SK-N-MC (cell line): ENCODE measurements around the gene FAM110D.

Source experiments
- DNase-seq: peaks from one replicate; pipeline ENCODE4 v3.0.0-alpha.2; 2011; ENCODE audit warnings: low read depth, low spot score
- H3K27ac ChIP-seq: fragments of 200-600 bp; sonication (generic); 2 replicates; pipeline ENCODE4 v1.5.1; 2016; ENCODE audit warnings: mixed run types
- H3K36me3 ChIP-seq: fragments of 200-600 bp; sonication (generic); 2 replicates; pipeline ENCODE4 v1.6.1; 2017; ENCODE audit warnings: antibody characterized with exemption, low read length, mixed read lengths; ENCODE audit not compliant: insufficient read depth
- H3K4me3 ChIP-seq: fragments of 200-600 bp; sonication (generic); 2 replicates; pipeline ENCODE4 v1.5.1; 2016
- H3K9ac ChIP-seq: fragments of 200-600 bp; sonication (generic); 2 replicates; pipeline ENCODE4 v1.8.0; 2017; ENCODE audit warnings: mixed run types, mixed read lengths; ENCODE audit not compliant: insufficient read length
- H3K9me3 ChIP-seq: fragments of 200-600 bp; sonication (generic); 2 replicates; pipeline ENCODE4 v1.6.1; 2017; ENCODE audit warnings: low read depth, mild to moderate bottlenecking, antibody characterized with exemption, low read length, moderate library complexity, mixed read lengths
- EZH2 ChIP-seq: fragments of 200-600 bp; sonication (generic); IDR thresholded peaks from one replicate; pipeline ENCODE4 v1.6.1; 2017; ENCODE audit warnings: antibody characterized with exemption
- FOXP2 ChIP-seq: optimal IDR thresholded peaks from 2 replicates; pipeline ENCODE3; 2011; ENCODE audit warnings: mild to moderate bottlenecking, moderate library complexity; ENCODE audit not compliant: insufficient read depth; ENCODE audit errors: extremely low read length, control extremely low read depth
- POLR2AphosphoS5 ChIP-seq: IDR thresholded peaks from 2 replicates; pipeline ENCODE4 v1.6.1; 2012; ENCODE audit warnings: mild to moderate bottlenecking, low read depth, low read length, borderline replicate concordance

Gene FAM110D

DNA sequence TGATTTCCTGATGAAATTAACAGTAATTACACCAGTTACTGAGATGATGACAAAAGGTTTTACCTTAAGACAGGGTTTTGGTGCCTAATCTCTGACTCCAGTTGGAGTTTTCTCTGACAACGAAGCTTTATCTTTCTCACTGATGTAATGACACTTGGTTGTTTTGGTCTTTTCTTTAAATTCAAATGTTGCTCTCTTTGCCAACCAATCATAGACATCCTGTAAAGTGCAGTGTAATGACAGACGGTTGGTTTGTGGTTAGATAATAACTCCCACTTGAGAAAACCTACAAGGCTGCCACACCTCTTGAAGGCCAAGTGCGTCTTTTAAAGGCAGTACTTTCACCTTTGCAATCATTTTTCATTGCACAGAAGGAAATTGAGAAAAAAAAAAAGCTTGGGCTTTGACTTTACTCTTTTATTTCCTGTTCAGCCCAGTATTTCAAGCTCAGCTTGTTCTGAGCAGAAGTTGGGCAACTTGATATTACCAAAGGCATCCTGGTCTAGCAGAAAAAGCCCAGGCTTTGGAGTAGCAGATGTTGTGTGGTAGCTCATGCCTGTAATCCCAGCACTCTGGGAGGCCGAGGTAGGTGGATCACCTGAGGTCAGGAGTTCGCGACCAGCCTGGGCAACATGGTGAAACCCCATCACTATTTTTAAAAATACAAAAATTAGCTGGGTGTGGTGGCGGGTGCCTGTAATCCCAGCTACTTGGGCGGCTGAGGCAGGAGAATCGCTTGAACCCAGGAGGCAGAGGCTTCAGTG, 32.4 kb upstream of the FAM110D start:
- Histone ChIP-seq H3K27ac (peak overlapping the region; percentile 19; the same call in 1 of the 2 replicates), H3K4me3 (0 out of 2 replicates have a peak overlapping the region, but pooled peaks have one; percentile 1), H3K9ac (peak overlapping the region; percentile 16), H3K9me3 (no peaks in the 10 kb centered on the region), H3K36me3 (peaks cover 7% of the 10 kb centered on the region; the same call in 1 of the 2 replicates)
- DNase-seq = peak; percentile 45
- TF ChIP-seq EZH2 (no peak), POLR2AphosphoS5 (no peak)

DNA sequence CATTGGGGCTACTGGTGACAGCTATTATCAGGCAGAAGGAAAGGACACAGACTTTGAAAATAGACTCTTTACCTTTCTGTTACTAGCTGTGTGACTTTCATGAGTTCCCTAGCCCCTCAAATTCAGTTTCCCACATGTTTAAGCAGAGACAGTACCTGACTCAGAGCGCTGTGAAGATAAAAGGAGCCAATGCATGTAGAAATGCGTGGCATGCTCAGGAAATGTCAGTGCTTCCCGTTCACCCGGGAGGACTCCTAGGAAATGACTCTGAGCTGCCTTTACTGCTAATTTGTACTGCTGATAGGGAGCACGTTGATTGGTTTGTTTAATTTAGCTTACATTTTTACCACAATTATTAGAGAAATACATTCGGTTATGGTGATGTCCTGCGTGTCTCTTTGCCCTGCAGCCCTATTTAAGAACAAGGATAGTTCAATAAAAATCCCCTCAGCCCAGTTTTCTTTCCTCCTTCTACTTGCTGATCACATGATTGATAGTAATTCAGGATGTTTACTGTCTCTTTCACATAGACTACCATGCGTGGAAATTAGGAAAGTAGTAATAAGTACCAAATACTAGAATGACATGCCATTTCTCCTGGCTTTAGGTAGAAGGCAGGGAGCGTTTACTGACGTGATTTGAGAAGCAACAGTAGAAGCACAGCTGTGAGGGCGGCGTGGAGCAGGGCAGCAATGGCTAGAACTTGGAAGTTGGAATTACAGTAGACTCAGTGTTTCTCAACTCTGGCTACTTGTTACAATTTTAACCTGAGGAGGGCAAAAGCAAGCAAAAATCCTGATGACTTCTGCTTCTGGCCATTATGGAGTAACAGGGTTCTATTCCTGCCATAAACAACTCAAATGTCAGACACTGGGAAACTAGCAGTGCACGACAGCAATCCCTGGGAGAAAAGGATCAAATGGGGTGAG, 31.4 kb upstream of the FAM110D start:
- no peak for DNase-seq
- Histone ChIP-seq H3K4me3 (no peak overlapping the region), H3K9ac (no peak overlapping the region), H3K27ac (no peak overlapping the region), H3K9me3 (no peaks in the 10 kb centered on the region), H3K36me3 (peaks cover 7% of the 10 kb centered on the region; the same call in 1 of the 2 replicates)
- TF ChIP-seq FOXP2 (no peak), POLR2AphosphoS5 (no peak), EZH2 (no peak)

DNA sequence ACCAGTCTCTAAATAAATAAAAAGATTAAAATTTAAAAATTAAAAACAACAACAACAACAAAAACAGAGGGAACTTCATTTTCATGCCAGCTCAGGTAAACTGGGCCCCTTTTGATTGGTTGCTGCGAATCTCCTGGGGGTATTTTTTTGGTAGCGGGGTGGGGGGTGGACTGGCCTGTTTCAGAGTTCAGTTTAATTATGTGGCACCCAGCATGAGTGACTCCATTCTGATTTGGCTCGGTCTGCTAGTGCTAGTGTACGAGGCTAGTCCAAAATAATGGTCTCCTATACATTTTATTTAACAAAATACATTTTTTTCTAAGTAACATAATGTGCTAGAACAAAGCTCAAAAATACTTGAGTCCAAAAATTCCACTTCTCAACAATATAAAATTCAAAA, 29.1 kb upstream of the FAM110D start:
- Histone ChIP-seq H3K9ac (no peak overlapping the region), H3K27ac (no peak overlapping the region), H3K36me3 (no peaks in the 10 kb centered on the region), H3K4me3 (no peak overlapping the region), H3K9me3 (no peaks in the 10 kb centered on the region)
- no peak for DNase-seq
- TF ChIP-seq FOXP2 = no peak
- TF ChIP-seq POLR2AphosphoS5 = no peak
- TF ChIP-seq EZH2 = no peak

DNA sequence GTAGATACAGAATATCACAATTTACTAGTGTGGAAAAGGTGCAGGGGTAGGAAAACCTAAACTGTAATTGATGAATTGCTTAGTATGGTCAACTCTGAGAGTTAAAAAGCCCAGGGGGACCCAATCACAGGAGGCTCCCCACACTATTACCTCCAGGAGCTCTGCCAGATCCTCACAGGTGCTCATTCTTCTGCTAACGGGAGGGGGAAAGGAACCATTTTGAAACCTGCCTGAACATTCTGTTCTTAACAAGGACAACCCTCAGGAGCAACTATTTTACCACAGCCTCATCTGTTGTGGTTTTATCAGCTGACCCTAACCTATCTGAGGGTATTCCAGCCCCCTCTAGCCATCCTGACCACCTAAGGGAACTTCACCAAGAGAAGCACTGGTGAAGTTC, 28.2 kb upstream of the FAM110D start:
- no peaks in the 10 kb centered on the region for H3K36me3 ChIP-seq
- H3K4me3 ChIP-seq = no peak overlapping the region
- H3K9me3 ChIP-seq = no peaks in the 10 kb centered on the region
- H3K9ac ChIP-seq = no peak overlapping the region
- DNase-seq = no peak
- no peak overlapping the region for H3K27ac ChIP-seq
- TF ChIP-seq POLR2AphosphoS5 (no peak), FOXP2 (no peak), EZH2 (no peak)

DNA sequence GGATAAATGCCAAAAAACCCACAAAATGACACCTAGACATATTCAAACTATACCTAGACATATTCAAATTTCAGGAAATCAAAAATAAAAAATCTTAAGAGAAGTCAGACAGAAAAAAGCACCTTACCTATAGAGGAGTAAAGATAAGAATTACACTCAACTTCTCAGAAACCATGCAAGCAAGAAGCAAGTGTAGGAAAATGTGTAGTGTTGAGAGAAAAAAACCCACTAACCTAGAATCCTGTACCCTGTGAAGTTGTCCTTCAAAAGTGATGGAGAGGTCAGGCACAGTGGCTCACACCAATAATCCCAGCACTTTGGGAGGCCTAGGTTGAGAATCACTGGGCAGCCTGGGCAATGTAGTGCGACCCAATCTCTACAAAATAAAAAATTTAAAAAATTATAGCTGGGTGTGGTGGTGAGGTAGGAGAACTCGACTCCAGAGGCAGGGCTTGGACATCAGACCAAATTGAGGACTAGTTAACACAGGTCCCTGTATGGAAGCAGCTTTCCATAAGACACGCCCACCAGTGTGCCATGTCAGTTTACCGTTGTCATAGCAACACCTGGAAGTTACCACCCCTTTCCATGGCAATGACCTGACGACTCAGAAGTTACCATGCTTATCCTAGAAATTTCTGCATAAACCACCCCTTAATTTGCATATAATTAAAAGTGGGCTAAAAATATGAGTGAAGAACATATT, 26.6 kb upstream of the FAM110D start:
- no peak for DNase-seq
- no peak for TF ChIP-seq FOXP2
- TF ChIP-seq POLR2AphosphoS5 = no peak
- TF ChIP-seq EZH2 = no peak
- Histone ChIP-seq H3K36me3 (no peaks in the 10 kb centered on the region), H3K27ac (no peak overlapping the region), H3K4me3 (no peak overlapping the region), H3K9me3 (no peaks in the 10 kb centered on the region), H3K9ac (no peak overlapping the region)

DNA sequence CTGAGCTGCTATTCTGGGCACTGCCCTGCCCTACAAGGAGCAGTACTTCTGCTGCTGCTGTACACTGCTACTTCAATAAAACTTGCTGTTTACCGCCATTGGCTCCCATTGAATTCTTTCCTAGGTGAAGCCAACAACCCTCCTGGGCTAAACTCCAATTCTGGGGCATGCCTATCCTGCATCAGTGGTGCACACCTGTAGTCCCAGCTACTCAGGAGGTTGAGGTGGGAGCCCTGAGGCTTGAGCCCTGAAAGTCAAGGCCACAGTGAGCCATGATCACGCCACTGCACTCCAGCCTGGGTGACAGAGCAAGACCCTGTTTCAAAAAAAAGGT, 26.1 kb upstream of the FAM110D start:
- no peak overlapping the region for H3K4me3 ChIP-seq
- no peak for TF ChIP-seq EZH2
- TF ChIP-seq FOXP2 = no peak
- TF ChIP-seq POLR2AphosphoS5 = no peak
- DNase-seq = no peak
- no peaks in the 10 kb centered on the region for H3K9me3 ChIP-seq
- H3K9ac ChIP-seq = no peak overlapping the region
- H3K27ac ChIP-seq = no peak overlapping the region
- no peaks in the 10 kb centered on the region for H3K36me3 ChIP-seq

DNA sequence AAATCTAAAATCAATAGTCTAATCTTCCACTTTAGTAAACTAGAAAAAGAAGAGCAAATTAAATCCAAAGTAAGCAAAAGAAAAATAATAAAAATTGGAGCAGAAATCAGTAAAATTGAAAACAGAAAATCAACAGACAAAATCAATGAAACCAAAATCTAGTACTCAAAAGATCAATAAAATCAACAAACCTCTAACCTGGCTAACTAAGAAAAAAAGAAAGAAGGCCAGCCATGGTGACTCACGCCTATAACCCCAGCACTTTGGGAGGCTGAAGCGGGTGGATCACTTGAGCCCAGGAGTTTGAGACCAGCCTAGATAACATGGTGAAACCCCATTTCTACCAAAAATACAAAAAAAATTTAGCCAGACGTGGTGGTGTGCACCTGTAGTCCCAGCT, 24.4 kb upstream of the FAM110D start:
- Histone ChIP-seq H3K9ac (no peak overlapping the region), H3K27ac (no peak overlapping the region), H3K9me3 (no peaks in the 10 kb centered on the region), H3K36me3 (no peaks in the 10 kb centered on the region), H3K4me3 (no peak overlapping the region)
- TF ChIP-seq EZH2 (no peak), FOXP2 (no peak), POLR2AphosphoS5 (no peak)
- DNase-seq = no peak
